GM12892 (cell line): ENCODE results near the gene MYO10.
"Not testable (repeated sequence)": the region's sequence is repeated elsewhere in the genome, so short reads cannot be mapped to it uniquely, and the experiment has no call there.

ENCODE experiments used
- POLR2A ChIP-seq: IDR thresholded peaks from 2 replicates; pipeline ENCODE4 v1.6.1; 2011; ENCODE audit warnings: low read depth, low read length, control low read depth
- POLR2AphosphoS5 ChIP-seq: IDR thresholded peaks from 2 replicates; pipeline ENCODE4 v1.6.1; 2011; ENCODE audit warnings: low read depth, low read length, control low read depth
- TAF1 ChIP-seq: IDR thresholded peaks from 2 replicates; pipeline ENCODE4 v1.6.1; 2011; ENCODE audit warnings: low read depth, mild to moderate bottlenecking, control low read depth, low read length, borderline replicate concordance

DNA sequence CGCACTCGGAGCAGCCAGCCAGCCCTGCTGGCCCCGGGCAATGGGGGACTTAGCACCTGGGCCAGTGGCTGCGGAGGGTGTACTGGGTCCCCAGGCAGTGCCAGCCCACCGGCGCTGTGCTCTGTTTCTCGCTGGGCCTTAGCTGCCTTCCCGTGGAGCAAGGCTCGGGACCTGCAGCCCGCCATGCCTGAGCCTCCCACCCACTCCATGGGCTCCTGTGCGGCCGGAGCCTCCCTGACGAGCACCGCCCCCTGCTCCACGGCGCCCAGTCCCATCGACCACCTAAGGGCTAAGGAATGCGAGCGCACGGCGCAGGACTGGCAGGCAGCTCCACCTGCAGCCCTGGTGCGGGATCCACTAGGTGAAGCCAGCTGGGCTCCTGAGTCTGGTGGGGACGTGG, 218.1 kb downstream of the MYO10 start:
- TF ChIP-seq POLR2A, TAF1, POLR2AphosphoS5: not testable (repeated sequence)
